NCI-H1105 treated with DMSO at 0.1 percent for 48 hours (cell line): Measurements from ENCODE around the gene IL17C.

Experiments
- DNase-seq: peaks from one replicate; lab custom pipeline; 2025; lab: John Stamatoyannopoulos, UW

Gene IL17C

GRCh38 chr16:88685156-88686061, 47.0 kb downstream of the IL17C start:
- no peak for DNase-seq

- peak; percentile 45 for DNase-seq
These were observed 47.7 kb downstream of the IL17C start for GRCh38 chr16:88686062-88686438.

DNA sequence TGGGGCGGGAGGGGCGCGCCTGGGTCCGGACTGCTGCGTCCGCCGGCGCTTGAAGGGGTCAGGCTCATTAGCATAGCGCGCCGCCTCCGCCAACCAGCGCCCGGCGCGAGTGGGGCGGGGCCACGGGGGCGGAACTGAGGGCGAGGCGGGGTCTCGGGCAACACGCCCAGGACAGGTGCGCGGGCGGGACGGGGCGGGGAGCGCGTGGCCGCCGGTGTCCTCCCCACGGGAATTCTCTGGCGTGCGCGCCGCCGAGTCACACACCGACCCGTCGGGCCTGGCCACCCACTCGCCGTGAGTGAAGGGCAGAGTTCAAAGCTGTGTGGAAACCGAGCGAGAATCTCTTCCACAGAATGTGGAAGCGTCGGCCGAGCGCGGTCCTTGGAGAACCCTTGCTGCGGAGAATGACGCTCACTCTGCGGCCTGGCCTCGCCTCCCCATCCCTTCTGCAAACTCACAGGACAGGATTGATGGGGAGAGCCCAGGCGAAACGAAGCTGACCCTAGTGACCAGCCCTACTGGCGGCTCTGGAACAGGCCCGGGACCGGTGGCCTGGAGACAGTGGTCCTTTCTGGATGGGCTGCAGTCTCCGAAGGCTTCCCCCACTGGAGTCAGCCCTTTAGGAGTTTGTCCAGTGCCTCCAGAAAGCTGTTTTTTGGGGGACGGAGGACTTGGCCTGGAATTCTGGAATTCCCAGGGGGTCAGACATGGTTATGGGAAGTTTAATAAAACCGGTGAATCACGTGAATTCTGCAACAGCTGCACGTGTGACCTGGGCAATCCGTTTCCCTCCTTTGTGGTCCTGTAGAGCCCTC, 48.3 kb downstream of the IL17C start, which contains the start of gene SNAI3:
TSS of gene SNAI3 (minus strand) at position 69 of the 815 bp plus-strand sequence. CDS start 101 bp downstream, outside the sequence.
- peak; percentile 45 for DNase-seq

- no peak for DNase-seq
These were observed 48.8 kb downstream of the IL17C start for GRCh38 chr16:88687254-88687576.

GRCh38 chr16:88687676-88688012, 49.3 kb downstream of the IL17C start:
- DNase-seq = no peak

DNA sequence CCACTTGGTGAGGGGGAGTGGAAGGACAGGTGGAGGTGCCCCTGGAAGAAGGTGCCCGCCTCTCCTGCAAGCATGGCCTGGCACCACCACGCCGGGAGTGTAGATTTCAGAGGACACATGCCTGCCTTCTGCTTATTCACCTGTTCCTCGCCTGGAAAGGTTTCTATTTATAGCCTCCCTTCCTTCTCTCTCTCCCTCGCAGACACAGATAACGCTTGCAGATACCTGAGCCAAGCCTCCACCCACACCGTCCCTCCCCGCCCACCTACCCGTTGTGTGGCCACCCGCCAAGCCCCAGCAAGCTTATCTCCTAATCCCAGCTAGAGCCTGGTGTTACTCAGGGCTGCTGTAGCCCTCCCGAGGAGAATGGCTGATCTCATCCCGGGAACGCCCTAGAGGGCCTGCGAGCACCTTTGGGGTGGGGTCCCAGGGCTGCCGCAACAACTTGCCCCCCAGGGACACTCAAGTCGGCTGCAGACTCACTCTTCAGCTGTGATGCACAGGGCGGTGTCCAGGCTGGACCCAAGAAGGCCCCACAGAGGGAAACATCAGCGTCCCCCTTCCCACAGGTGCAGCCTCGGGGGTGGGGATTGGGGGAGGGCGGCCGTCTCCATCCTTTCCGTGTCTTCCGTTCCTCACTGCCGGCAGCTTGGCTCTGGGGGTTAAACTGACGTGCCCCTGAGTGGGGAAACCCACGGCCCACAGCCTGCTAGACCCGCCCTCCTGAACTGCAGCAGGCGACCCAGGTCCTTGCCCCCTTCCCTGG, 49.8 kb downstream of the IL17C start:
- DNase-seq = peak; percentile 59
